Uterus (tissue), 2 donors: ENCODE results near the gene SLBP.

Experiments
- CTCF ChIP-seq, 4 experiments: fragments of 200-600 bp in 2 of 4; fragments of 450-650 bp in 2 of 4; sonication (generic) in 2 of 4; IDR thresholded peaks; one replicate each; pipeline ENCODE4 v1.5.1; 2016 to 2019; ENCODE audit warnings: antibody characterized with exemption in 4 of 4, mild to moderate bottlenecking in 2 of 4, moderate library complexity in 1 of 4
- POLR2A ChIP-seq, 2 donors: fragments of 450-650 bp; IDR thresholded peaks; one replicate each; pipeline ENCODE4 v1.6.1; 2016; ENCODE audit warnings: antibody characterized with exemption in 2 of 2, mild to moderate bottlenecking in 1 of 2, moderate library complexity in 1 of 2

GRCh38 chr4:1705732-1706131 is 6.4 kb downstream of the SLBP start:
- TF ChIP-seq CTCF (IDR thresholded peaks at IDR 0.05) = no peak
- no peak for TF ChIP-seq POLR2A (IDR thresholded peaks at IDR 0.05)
